ENCODE data around the gene LRP1.

DNA sequence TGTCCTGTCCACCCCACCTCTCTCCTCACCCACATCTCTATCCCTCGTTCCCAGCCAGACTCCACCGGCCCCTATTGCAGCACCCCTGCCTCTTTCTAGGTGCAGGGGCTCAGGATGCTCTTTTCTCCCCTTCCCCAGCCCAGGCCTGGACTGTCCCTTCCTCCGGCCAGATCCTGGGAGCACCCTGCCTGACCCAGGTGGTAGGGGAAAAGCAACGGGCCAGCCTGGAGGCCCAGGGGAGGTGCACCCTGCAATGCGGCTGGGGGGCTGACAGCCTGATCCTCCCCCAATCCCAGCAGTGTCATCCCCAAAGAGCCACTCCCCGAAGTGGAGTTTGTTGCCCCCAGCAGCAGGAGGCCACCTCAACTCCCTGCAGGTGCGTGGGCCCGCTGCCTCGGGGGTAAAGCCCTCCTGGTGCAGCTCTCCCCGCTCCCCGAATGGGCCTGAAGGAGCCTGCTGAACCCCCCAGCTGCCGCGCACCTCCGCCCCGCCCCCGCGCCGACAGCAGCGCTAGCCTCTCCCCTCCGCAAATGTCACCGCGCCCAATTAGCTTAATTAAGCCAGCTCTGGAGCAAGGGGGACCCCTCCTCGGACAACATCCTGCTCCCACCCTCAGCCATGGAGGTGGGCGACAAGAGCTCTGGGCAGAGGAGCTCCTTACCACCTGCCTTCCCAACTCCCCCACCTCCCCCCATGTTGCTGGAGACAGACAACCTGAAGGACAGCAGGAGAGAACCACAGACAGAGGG lies 93.1 kb downstream of the LRP1 start:
- TF ChIP-seq, protein P1, sequence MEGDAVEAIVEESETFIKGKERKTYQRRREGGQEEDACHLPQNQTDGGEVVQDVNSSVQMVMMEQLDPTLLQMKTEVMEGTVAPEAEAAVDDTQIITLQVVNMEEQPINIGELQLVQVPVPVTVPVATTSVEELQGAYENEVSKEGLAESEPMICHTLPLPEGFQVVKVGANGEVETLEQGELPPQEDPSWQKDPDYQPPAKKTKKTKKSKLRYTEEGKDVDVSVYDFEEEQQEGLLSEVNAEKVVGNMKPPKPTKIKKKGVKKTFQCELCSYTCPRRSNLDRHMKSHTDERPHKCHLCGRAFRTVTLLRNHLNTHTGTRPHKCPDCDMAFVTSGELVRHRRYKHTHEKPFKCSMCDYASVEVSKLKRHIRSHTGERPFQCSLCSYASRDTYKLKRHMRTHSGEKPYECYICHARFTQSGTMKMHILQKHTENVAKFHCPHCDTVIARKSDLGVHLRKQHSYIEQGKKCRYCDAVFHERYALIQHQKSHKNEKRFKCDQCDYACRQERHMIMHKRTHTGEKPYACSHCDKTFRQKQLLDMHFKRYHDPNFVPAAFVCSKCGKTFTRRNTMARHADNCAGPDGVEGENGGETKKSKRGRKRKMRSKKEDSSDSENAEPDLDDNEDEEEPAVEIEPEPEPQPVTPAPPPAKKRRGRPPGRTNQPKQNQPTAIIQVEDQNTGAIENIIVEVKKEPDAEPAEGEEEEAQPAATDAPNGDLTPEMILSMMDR (optimal IDR thresholded peaks at IDR 0.05 in 1 of 3, IDR thresholded peaks at IDR 0.05 in 1 of 3, conservative IDR thresholded peaks at IDR 0.05 in 1 of 3; ENCODE audit: extremely low read depth in 1 of 3, insufficient read depth in 2 of 3, low read length in 3 of 3): no peak
- no peak for TF ChIP-seq EZH2 (IDR thresholded peaks at IDR 0.05; ENCODE audit: low read length)
